Endometrium (tissue), 2 donors: ENCODE data around the gene LPIN1.

Source experiments
- FAIRE-seq: peaks from 2 replicates; lab custom pipeline; 2012; peaks lifted over from hg19 to GRCh38; lab: Jason Lieb, UNC
- donor health status: control.
- donor health status: control.

Gene LPIN1

GRCh38 chr2:11784747-11785610, 38.5 kb downstream of the LPIN1 start:
- no peak for FAIRE-seq

GRCh38 chr2:11785611-11785940, 39.1 kb downstream of the LPIN1 start:
- no peak for FAIRE-seq

- FAIRE-seq: no peak
These were observed 39.8 kb downstream of the LPIN1 start for GRCh38 chr2:11786191-11786590.

- no peak for FAIRE-seq
These were observed 40.2 kb downstream of the LPIN1 start for GRCh38 chr2:11786592-11786991.

GRCh38 chr2:11787991-11788390, 41.6 kb downstream of the LPIN1 start:
- FAIRE-seq: no peak

GRCh38 chr2:11788461-11789124, 42.2 kb downstream of the LPIN1 start:
- no peak for FAIRE-seq

- FAIRE-seq: no peak
These were observed 42.8 kb downstream of the LPIN1 start for GRCh38 chr2:11789243-11789642.

- FAIRE-seq: no peak
These were observed 43.8 kb downstream of the LPIN1 start for GRCh38 chr2:11790228-11790627.

GRCh38 chr2:11795590-11795989, 49.2 kb downstream of the LPIN1 start:
- no peak for FAIRE-seq

GRCh38 chr2:11796190-11797171, 50.0 kb downstream of the LPIN1 start:
- no peak for FAIRE-seq

GRCh38 chr2:11797846-11798245, 51.4 kb downstream of the LPIN1 start:
- FAIRE-seq: no peak

- no peak for FAIRE-seq
These were observed 52.4 kb downstream of the LPIN1 start for GRCh38 chr2:11798701-11799435.

GRCh38 chr2:11799826-11800225, 53.4 kb downstream of the LPIN1 start:
- FAIRE-seq: no peak

GRCh38 chr2:11802782-11803191, 56.4 kb downstream of the LPIN1 start:
- no peak for FAIRE-seq

GRCh38 chr2:11805024-11805423, 58.6 kb downstream of the LPIN1 start:
- no peak for FAIRE-seq

- no peak for FAIRE-seq
These were observed 59.5 kb downstream of the LPIN1 start for GRCh38 chr2:11805920-11806319.

GRCh38 chr2:11807156-11808015, 61.0 kb downstream of the LPIN1 start:
- no peak for FAIRE-seq

GRCh38 chr2:11808016-11808400, 61.6 kb downstream of the LPIN1 start:
- no peak for FAIRE-seq

GRCh38 chr2:11809586-11810236, 63.3 kb downstream of the LPIN1 start:
- FAIRE-seq: no peak

GRCh38 chr2:11810237-11810977, 64.0 kb downstream of the LPIN1 start:
- FAIRE-seq: no peak
